Left ventricle myocardium inferior (tissue), 1 donor: ENCODE measurements around the gene MAP3K13. TPM values are rescaled to one million over a fixed set of nuclear protein-coding genes. Genes with fewer than 3 reads are reported as not detected.

Source experiments
- DNase-seq: peaks from one replicate; pipeline ENCODE4 v3.0.0-alpha.2; 2020
- H3K27ac ChIP-seq: fragments of 200-600 bp; replicated peaks from 2 replicates; pipeline ENCODE4 v1.8.0; 2021
- H3K27me3 ChIP-seq: fragments of 200-600 bp; 2 replicates; pipeline ENCODE4 v1.8.0; 2021; ENCODE audit warnings: low read depth
- H3K36me3 ChIP-seq: fragments of 200-600 bp; 2 replicates; pipeline ENCODE4 v1.8.0; 2021
- H3K4me1 ChIP-seq: fragments of 200-600 bp; 2 replicates; pipeline ENCODE4 v1.8.0; 2021
- H3K4me3 ChIP-seq: fragments of 200-600 bp; 2 replicates; pipeline ENCODE4 v1.8.0; 2021; ENCODE audit warnings: mild to moderate bottlenecking, moderate library complexity
- H3K9me3 ChIP-seq: fragments of 200-600 bp; replicated peaks from 2 replicates; pipeline ENCODE4 v1.8.0; 2021
- intact Hi-C: fragments of 100-400 bp; cut with micrococcal nuclease; formaldehyde crosslinking; loops from one replicate; pipeline ENCODE4 v1.11.0; 2022
- total RNA-seq: library from RNA; stranded (reverse); fragmentation: NEBNext Ultra II Directional; extraction: Animal tissue kit (Norgen Biotek cat#: 25700); gene quantifications from one replicate; pipeline ENCODE4 v1.2.1, GENCODE V29; 2021
- TF ChIP-seq, protein P1 (sequence below): fragments of 200-600 bp; IDR thresholded peaks from 2 replicates; pipeline ENCODE4 v1.8.0; 2021; ENCODE audit warnings: antibody characterized with exemption, mild to moderate bottlenecking, borderline replicate concordance
- donor health status: DM: no; HTN: yes; CAD: no; lungs with severe emphysema.

Gene MAP3K13
- total RNA-seq, 1 donor from 2014 or later: 8.4 TPM

DNA sequence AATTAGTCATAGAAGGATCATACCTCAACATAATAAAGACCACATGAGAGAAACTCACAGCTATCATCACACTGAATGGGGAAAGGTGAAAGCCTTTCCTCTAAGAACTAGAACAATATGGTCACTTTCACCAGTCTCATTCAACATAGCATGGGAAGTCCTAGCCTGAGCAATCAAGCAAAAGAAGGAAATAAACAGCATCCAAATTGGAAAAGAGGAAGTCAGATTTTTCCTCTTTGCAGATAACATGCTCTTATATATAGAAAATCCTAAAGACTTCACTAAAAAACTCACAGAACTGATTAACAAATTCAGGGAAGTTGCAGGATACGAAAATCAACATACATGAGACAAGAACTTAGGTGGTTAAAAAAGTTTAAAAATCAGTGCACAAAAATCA is 24.7 kb downstream of the MAP3K13 start:
- no peak for DNase-seq

DNA sequence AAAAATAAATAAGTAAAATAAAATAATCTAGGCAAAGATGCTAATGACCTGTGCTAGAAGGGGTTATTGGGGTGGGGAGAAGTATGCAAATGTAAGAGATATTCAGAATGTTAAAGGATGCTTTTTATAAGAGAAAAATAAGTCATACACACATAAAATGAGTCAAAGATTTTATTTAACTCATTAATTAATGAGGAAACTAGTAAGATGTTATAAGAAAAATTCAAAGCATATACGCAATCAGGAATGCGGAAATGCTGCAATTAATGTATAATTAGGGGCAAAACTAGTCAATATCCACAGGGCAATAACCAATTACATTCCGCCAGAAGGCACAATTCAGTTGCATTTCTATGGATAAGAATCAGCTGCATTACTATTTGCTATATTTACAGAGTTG is 30.1 kb downstream of the MAP3K13 start:
- Histone ChIP-seq H3K9me3 (no peaks in the 10 kb centered on the region), H3K27ac (no peak overlapping the region), H3K27me3 (no peaks in the 10 kb centered on the region), H3K36me3 (no peaks in the 10 kb centered on the region), H3K4me3 (no peak overlapping the region), H3K4me1 (no peaks in the 10 kb centered on the region)
- DNase-seq: no peak
- TF ChIP-seq, protein P1, sequence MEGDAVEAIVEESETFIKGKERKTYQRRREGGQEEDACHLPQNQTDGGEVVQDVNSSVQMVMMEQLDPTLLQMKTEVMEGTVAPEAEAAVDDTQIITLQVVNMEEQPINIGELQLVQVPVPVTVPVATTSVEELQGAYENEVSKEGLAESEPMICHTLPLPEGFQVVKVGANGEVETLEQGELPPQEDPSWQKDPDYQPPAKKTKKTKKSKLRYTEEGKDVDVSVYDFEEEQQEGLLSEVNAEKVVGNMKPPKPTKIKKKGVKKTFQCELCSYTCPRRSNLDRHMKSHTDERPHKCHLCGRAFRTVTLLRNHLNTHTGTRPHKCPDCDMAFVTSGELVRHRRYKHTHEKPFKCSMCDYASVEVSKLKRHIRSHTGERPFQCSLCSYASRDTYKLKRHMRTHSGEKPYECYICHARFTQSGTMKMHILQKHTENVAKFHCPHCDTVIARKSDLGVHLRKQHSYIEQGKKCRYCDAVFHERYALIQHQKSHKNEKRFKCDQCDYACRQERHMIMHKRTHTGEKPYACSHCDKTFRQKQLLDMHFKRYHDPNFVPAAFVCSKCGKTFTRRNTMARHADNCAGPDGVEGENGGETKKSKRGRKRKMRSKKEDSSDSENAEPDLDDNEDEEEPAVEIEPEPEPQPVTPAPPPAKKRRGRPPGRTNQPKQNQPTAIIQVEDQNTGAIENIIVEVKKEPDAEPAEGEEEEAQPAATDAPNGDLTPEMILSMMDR: no peak
- intact Hi-C loops: no loop called here

More for the DNA sequence above, 24.7 kb downstream of the MAP3K13 start:
- TF ChIP-seq, protein P1: no peak
- no peak overlapping the region for H3K4me3 ChIP-seq
- no peaks in the 10 kb centered on the region for H3K27me3 ChIP-seq
- no peaks in the 10 kb centered on the region for H3K4me1 ChIP-seq
- H3K36me3 ChIP-seq: no peaks in the 10 kb centered on the region
- H3K27ac ChIP-seq: no peak overlapping the region
- H3K9me3 ChIP-seq: no peaks in the 10 kb centered on the region
- intact Hi-C loops: no loop called here

DNA sequence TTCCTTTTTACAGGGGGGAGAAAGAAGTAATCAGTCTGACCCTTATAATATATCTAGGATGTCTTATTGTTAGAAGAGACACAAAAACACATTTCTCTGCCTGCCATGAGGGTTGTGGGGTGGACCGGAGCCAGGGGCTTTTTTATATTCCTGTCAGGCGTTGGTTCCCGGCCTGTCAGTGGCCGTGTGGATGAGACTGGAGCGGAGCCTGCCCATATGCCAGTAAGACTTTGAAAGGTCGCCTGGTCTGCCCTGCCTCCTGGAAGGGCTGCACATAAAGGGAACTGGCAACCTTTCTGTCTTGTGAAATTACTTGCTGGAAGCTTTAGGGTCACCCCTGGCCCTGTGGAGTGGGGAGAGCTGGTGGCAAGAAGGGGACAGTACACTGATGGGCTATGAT is 34.7 kb downstream of the MAP3K13 start:
- no peak overlapping the region for H3K4me3 ChIP-seq
- H3K27me3 ChIP-seq: no peaks in the 10 kb centered on the region
- intact Hi-C loops: no loop called here
- no peaks in the 10 kb centered on the region for H3K9me3 ChIP-seq
- H3K4me1 ChIP-seq: peaks cover 5% of the 10 kb centered on the region
- no peak overlapping the region for H3K27ac ChIP-seq
- DNase-seq: no peak
- TF ChIP-seq, protein P1: no peak
- no peaks in the 10 kb centered on the region for H3K36me3 ChIP-seq

DNA sequence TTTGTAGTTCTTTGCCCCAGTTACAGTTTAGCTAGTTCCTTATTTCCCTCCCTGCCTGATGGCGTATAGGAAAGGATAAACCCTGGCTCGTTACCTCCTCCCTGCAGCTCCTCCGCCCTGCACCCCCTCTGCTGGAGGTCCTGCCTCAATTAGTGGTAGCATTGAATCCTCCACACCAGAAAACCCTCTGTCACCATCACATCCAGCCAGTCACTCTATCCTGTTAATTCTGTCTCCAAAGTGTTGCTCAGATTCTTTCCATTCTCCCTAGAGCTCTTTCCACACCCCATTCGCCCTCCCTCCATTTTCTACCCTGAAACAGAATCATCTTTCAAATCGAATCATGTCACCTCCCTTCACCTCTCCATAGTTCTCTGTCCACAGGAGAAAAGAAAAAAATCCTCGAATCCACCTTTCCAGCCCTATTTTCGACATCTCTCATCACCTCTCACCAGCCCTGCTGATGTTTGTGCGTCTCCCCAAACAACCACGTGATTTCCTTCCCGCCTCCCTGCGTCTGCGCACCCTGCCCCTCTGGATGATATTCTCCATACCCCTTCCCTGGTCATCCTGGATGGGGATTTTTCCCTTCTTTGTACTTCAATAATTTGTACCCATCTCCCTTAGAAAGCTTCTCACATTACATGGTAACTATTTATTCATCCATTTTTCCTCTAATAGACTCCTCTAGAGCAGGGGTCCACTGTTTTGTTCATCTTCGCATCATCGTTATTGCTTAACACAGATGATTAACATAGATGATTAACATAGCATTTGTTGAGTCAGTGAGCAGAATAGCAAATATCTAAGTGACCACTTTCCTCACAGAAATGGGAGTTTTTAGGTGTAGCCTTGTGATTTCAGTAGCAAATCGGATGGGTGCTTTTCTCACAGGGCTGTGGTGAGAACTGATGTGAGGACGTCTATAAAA is 37.1 kb downstream of the MAP3K13 start:
- intact Hi-C loops: no loop called here
- Histone ChIP-seq H3K4me3 (no peak overlapping the region), H3K4me1 (peaks cover 10% of the 10 kb centered on the region), H3K27me3 (no peaks in the 10 kb centered on the region), H3K27ac (no peak overlapping the region), H3K36me3 (no peaks in the 10 kb centered on the region), H3K9me3 (no peaks in the 10 kb centered on the region)
- TF ChIP-seq, protein P1: no peak
- DNase-seq: no peak

DNA sequence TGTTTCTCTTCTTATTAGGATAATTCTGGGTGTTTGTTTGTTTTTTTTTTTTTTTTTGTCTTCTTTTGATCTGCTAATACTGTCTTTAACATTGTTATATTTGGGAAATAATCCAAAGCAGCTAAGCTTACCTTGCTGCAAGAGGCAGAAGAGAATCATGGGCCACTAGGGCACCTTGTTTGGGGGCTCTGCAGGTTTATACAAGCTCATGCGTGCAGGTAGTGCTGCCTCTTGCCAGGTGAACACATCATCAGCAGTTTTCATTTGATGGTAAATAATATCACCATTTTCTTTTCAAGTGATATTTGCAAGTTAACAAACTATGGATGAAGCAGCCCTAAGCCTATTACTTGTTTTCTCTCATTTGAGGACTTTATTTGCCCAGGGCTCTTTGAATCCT is 37.9 kb downstream of the MAP3K13 start:
- H3K36me3 ChIP-seq: no peaks in the 10 kb centered on the region
- intact Hi-C loops: no loop called here
- H3K27me3 ChIP-seq: no peaks in the 10 kb centered on the region
- no peak overlapping the region for H3K27ac ChIP-seq
- DNase-seq: no peak
- H3K9me3 ChIP-seq: no peaks in the 10 kb centered on the region
- H3K4me1 ChIP-seq: peaks cover 11% of the 10 kb centered on the region
- H3K4me3 ChIP-seq: no peak overlapping the region
- TF ChIP-seq, protein P1: no peak
